Skeletal muscle tissue (tissue), 4 donors: Measurements from ENCODE around the gene PHF21A. TPM values are rescaled to one million over a fixed set of nuclear protein-coding genes. Genes with fewer than 3 reads are reported as not detected.

ENCODE experiments used
- H3K27ac ChIP-seq: one replicate; pipeline ENCODE4 v1.7.0; 2013; ENCODE audit warnings: mild to moderate bottlenecking, low read depth, low read length, inconsistent platforms
- H3K27me3 ChIP-seq, 3 donors: one replicate each; pipeline ENCODE4 v1.7.0; 2013; ENCODE audit warnings: low read length in 3 of 3; ENCODE audit not compliant: control insufficient read depth in 3 of 3, insufficient read depth in 3 of 3
- H3K36me3 ChIP-seq, 3 donors: one replicate each; pipeline ENCODE4 v1.7.0; 2013; ENCODE audit warnings: low read length in 3 of 3; ENCODE audit not compliant: control insufficient read depth in 3 of 3, insufficient read depth in 3 of 3
- H3K4me1 ChIP-seq, 3 donors: one replicate each; pipeline ENCODE4 v1.7.0; 2013; ENCODE audit warnings: low read length in 3 of 3, mild to moderate bottlenecking in 3 of 3; ENCODE audit not compliant: control insufficient read depth in 3 of 3, insufficient read depth in 3 of 3
- H3K4me3 ChIP-seq, 3 donors: one replicate each; pipeline ENCODE4 v1.7.0; 2013; ENCODE audit warnings: low read length in 3 of 3
- H3K9ac ChIP-seq, 3 donors: one replicate each; pipeline ENCODE4 v1.7.0; 2013; ENCODE audit warnings: low read length in 3 of 3, mild to moderate bottlenecking in 3 of 3, moderate library complexity in 2 of 3, low read depth in 1 of 3
- H3K9me3 ChIP-seq, 3 donors: one replicate each; pipeline ENCODE4 v1.7.0; 2013; ENCODE audit warnings: low read length in 3 of 3; ENCODE audit not compliant: control insufficient read depth in 3 of 3
- total RNA-seq: library from RNA; depleted of rRNA; stranded (reverse); fragments of >200 nt; gene quantifications from one replicate; pipeline ENCODE4 v1.2.3, GENCODE V29; 2014
- donor health status: Osteomylitis.

The PHF21A gene
- total RNA-seq, 1 donor from 2014 or later = 16.2 TPM

- peaks cover 3 to 15% (median 10%) of the 10 kb centered on the region in 3 donors for H3K36me3 ChIP-seq
- H3K9me3 ChIP-seq = no peaks in the 10 kb centered on the region
- H3K4me1 ChIP-seq = peaks cover 4 to 13% (median 4%) of the 10 kb centered on the region in 3 donors
- H3K27ac ChIP-seq = no peak overlapping the region
- H3K27me3 ChIP-seq = peaks cover 13 to 30% (median 16%) of the 10 kb centered on the region in 3 donors
- no peak overlapping the region for H3K9ac ChIP-seq
- no peak overlapping the region for H3K4me3 ChIP-seq
Observed at GRCh38 chr11:45928535-45929215, 192.6 kb downstream of the PHF21A start.

GRCh38 chr11:45927684-45928413 is 193.4 kb downstream of the PHF21A start:
- H3K4me3 ChIP-seq = no peak overlapping the region
- H3K27me3 ChIP-seq = peaks cover 20 to 37% (median 21%) of the 10 kb centered on the region in 3 donors
- peaks cover 0 to 9% (median 4%) of the 10 kb centered on the region in 3 donors for H3K36me3 ChIP-seq
- peaks cover 7 to 17% (median 8%) of the 10 kb centered on the region in 3 donors for H3K4me1 ChIP-seq
- no peak overlapping the region for H3K9ac ChIP-seq
- no peak overlapping the region for H3K27ac ChIP-seq
- H3K9me3 ChIP-seq = no peaks in the 10 kb centered on the region

GRCh38 chr11:45927332-45927683 is 193.9 kb downstream of the PHF21A start:
- Histone ChIP-seq H3K9me3 (no peaks in the 10 kb centered on the region), H3K4me1 (peaks cover 7 to 17% (median 8%) of the 10 kb centered on the region in 3 donors), H3K4me3 (no peak overlapping the region), H3K27me3 (peaks cover 21 to 42% (median 24%) of the 10 kb centered on the region in 3 donors), H3K27ac (no peak overlapping the region), H3K9ac (no peak overlapping the region), H3K36me3 (peaks cover 0 to 9% (median 4%) of the 10 kb centered on the region in 3 donors)

- Histone ChIP-seq H3K27ac (no peak overlapping the region), H3K9me3 (no peaks in the 10 kb centered on the region), H3K27me3 (peaks cover 24 to 42% (median 29%) of the 10 kb centered on the region in 3 donors), H3K36me3 (peaks cover 0 to 3% (median 0%) of the 10 kb centered on the region in 3 donors), H3K4me3 (no peak overlapping the region), H3K4me1 (peaks cover 8 to 17% (median 10%) of the 10 kb centered on the region in 3 donors), H3K9ac (no peak overlapping the region)
Observed at GRCh38 chr11:45926536-45927331, 194.5 kb downstream of the PHF21A start.

GRCh38 chr11:45926001-45926401 is 195.3 kb downstream of the PHF21A start:
- H3K27me3 ChIP-seq = peaks cover 28 to 42% (median 29%) of the 10 kb centered on the region in 3 donors

GRCh38 chr11:45925550-45925949 is 195.7 kb downstream of the PHF21A start:
- peaks cover 28 to 42% (median 29%) of the 10 kb centered on the region in 3 donors for H3K27me3 ChIP-seq
- no peaks in the 10 kb centered on the region for H3K9me3 ChIP-seq
- H3K9ac ChIP-seq = no peak overlapping the region
- no peak overlapping the region for H3K27ac ChIP-seq
- H3K36me3 ChIP-seq = no peaks in the 10 kb centered on the region
- H3K4me3 ChIP-seq = no peak overlapping the region
- H3K4me1 ChIP-seq = peaks cover 8 to 10% (median 10%) of the 10 kb centered on the region in 3 donors

More at GRCh38 chr11:45926001-45926401, 195.3 kb downstream of the PHF21A start:
- no peaks in the 10 kb centered on the region for H3K36me3 ChIP-seq
- H3K4me1 ChIP-seq = peaks cover 8 to 14% (median 10%) of the 10 kb centered on the region in 3 donors
- no peaks in the 10 kb centered on the region for H3K9me3 ChIP-seq
- H3K4me3 ChIP-seq = no peak overlapping the region
- no peak overlapping the region for H3K27ac ChIP-seq
- no peak overlapping the region for H3K9ac ChIP-seq

GRCh38 chr11:45924927-45925326 is 196.3 kb downstream of the PHF21A start:
- Histone ChIP-seq H3K9me3 (no peaks in the 10 kb centered on the region), H3K4me1 (peaks cover 4 to 11% (median 7%) of the 10 kb centered on the region in 3 donors), H3K4me3 (no peak overlapping the region), H3K27me3 (peaks cover 28 to 42% (median 29%) of the 10 kb centered on the region in 3 donors), H3K27ac (no peak overlapping the region), H3K9ac (no peak overlapping the region), H3K36me3 (no peaks in the 10 kb centered on the region)

- Histone ChIP-seq H3K36me3 (no peaks in the 10 kb centered on the region), H3K27me3 (peaks cover 28 to 42% (median 29%) of the 10 kb centered on the region in 3 donors), H3K9ac (no peak overlapping the region), H3K9me3 (no peaks in the 10 kb centered on the region), H3K4me1 (peaks cover 5 to 11% (median 8%) of the 10 kb centered on the region in 3 donors), H3K4me3 (no peak overlapping the region), H3K27ac (no peak overlapping the region)
Observed at GRCh38 chr11:45924036-45924915, 197.0 kb downstream of the PHF21A start.
